ENCODE measurements around the gene RPH3AL.
A peak's percentile ranks its signal among the peaks of the same experiment; 100 is the strongest.

The RPH3AL gene

DNA sequence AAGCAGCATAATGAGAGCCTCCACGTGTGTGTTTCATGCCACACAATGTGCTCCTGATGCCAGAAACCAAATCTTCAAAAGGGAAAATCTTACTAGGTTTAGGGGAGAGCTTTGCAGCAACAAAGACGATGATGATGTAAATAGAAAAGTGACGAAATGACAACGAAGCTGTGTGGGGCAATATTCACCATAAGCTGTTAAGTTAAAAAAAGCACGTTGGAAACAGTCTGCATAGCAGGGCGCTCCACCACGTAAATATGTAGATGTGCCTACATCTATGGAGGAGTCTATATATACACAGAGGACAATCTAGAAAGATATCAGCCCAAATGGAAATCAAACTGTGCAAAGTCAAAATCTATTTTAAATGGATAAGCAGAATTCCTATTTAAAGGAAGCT lies 61.0 kb downstream of the RPH3AL start:
- no peak overlapping the region for H3K27ac ChIP-seq (replicated peaks; ENCODE audit: low read length)
- H2BK15ac ChIP-seq (ENCODE audit: low read length): no peak overlapping the region
- H3K4me1 ChIP-seq (ENCODE audit: control insufficient read depth in 2 of 2, insufficient read depth in 1 of 2, low read depth in 1 of 2, low read length in 2 of 2): peaks cover 6 to 15% of the 10 kb centered on the region in 2 donors
- no peak overlapping the region for H4K8ac ChIP-seq (ENCODE audit: low read depth, low read length)
- no peak overlapping the region for H2BK120ac ChIP-seq (ENCODE audit: low read depth, low read length)
- no peaks in the 10 kb centered on the region for H3K27me3 ChIP-seq (ENCODE audit: control insufficient read depth in 3 of 3, insufficient read depth in 3 of 3, low read depth in 1 of 3, low read length in 3 of 3)
- no peak for DNase-seq (ENCODE audit: low spot score)
- no peak overlapping the region for H2BK5ac ChIP-seq (ENCODE audit: low read length)
- no peak overlapping the region for H3K4me2 ChIP-seq (ENCODE audit: insufficient read depth, low read length, poor library complexity, severe bottlenecking)
- H3K9ac ChIP-seq (ENCODE audit: low read depth, low read length, poor library complexity): no peak overlapping the region
- H3K9me3 ChIP-seq (replicated peaks in 1 of 2; ENCODE audit: control insufficient read depth in 2 of 2, insufficient read depth in 1 of 2, low read depth in 1 of 2, low read length in 2 of 2): no peaks in the 10 kb centered on the region
- H3K36me3 ChIP-seq (replicated peaks in 1 of 2; ENCODE audit: control insufficient read depth in 2 of 2, insufficient read depth in 2 of 2, low read length in 2 of 2): no peaks in the 10 kb centered on the region
- no peak overlapping the region for H3K23ac ChIP-seq (ENCODE audit: low read depth, low read length, poor library complexity)
- H2AFZ ChIP-seq (ENCODE audit: low read length): no peak overlapping the region
- no peak overlapping the region for H3K4ac ChIP-seq (ENCODE audit: low read length)
- no peak overlapping the region for H2AK5ac ChIP-seq (ENCODE audit: low read depth, low read length)
- no CpG with 5 or more reads among the region's 7 CpGs for WGBS, 2 donors (ENCODE audit: extremely low coverage in 2 of 2, insufficient read length in 2 of 2, insufficient replicate concordance in 1 of 2)
- H4K91ac ChIP-seq (ENCODE audit: low read depth, low read length, poor library complexity): no peak overlapping the region
- H3K79me1 ChIP-seq (ENCODE audit: low read depth, low read length): no peaks in the 10 kb centered on the region
- H3K18ac ChIP-seq (ENCODE audit: low read length): no peak overlapping the region
- H2BK12ac ChIP-seq (ENCODE audit: low read length): no peak overlapping the region
- H3K4me3 ChIP-seq (ENCODE audit: low read length in 2 of 2): no peak overlapping the region
- no peak overlapping the region for H3K14ac ChIP-seq (ENCODE audit: low read length)

GRCh38 chr17:290626-291025 lies 62.0 kb downstream of the RPH3AL start:
- Histone ChIP-seq H2BK120ac (ENCODE audit: low read depth, low read length) (no peak overlapping the region), H2BK12ac (ENCODE audit: low read length) (no peak overlapping the region), H3K79me1 (ENCODE audit: low read depth, low read length) (no peaks in the 10 kb centered on the region), H3K4ac (ENCODE audit: low read length) (no peak overlapping the region), H4K91ac (ENCODE audit: low read depth, low read length, poor library complexity) (no peak overlapping the region), H3K36me3 (replicated peaks in 1 of 2; ENCODE audit: control insufficient read depth in 2 of 2, insufficient read depth in 2 of 2, low read length in 2 of 2) (no peaks in the 10 kb centered on the region), H2BK15ac (ENCODE audit: low read length) (no peak overlapping the region), H3K9ac (ENCODE audit: low read depth, low read length, poor library complexity) (peak overlapping the region; percentile 39), H3K27me3 (ENCODE audit: control insufficient read depth in 3 of 3, insufficient read depth in 3 of 3, low read depth in 1 of 3, low read length in 3 of 3) (no peaks in the 10 kb centered on the region), H3K18ac (ENCODE audit: low read length) (peak overlapping the region; percentile 76), H4K8ac (ENCODE audit: low read depth, low read length) (no peak overlapping the region), H2AK5ac (ENCODE audit: low read depth, low read length) (peak overlapping the region; percentile 70), H3K14ac (ENCODE audit: low read length) (no peak overlapping the region), H2BK5ac (ENCODE audit: low read length) (no peak overlapping the region), H3K23ac (ENCODE audit: low read depth, low read length, poor library complexity) (no peak overlapping the region), H3K27ac (replicated peaks; ENCODE audit: low read length) (no peak overlapping the region), H3K4me3 (ENCODE audit: low read length in 2 of 2) (no peak overlapping the region), H3K4me2 (ENCODE audit: insufficient read depth, low read length, poor library complexity, severe bottlenecking) (no peak overlapping the region), H3K4me1 (ENCODE audit: control insufficient read depth in 2 of 2, insufficient read depth in 1 of 2, low read depth in 1 of 2, low read length in 2 of 2) (peaks cover 6 to 9% of the 10 kb centered on the region in 2 donors), H3K9me3 (replicated peaks in 1 of 2; ENCODE audit: control insufficient read depth in 2 of 2, insufficient read depth in 1 of 2, low read depth in 1 of 2, low read length in 2 of 2) (no peaks in the 10 kb centered on the region), H2AFZ (ENCODE audit: low read length) (no peak overlapping the region)
- no CpG with 5 or more reads among the region's 18 CpGs for WGBS, 2 donors (ENCODE audit: extremely low coverage in 2 of 2, insufficient read length in 2 of 2, insufficient replicate concordance in 1 of 2)
- DNase-seq (ENCODE audit: low spot score): no peak

DNA sequence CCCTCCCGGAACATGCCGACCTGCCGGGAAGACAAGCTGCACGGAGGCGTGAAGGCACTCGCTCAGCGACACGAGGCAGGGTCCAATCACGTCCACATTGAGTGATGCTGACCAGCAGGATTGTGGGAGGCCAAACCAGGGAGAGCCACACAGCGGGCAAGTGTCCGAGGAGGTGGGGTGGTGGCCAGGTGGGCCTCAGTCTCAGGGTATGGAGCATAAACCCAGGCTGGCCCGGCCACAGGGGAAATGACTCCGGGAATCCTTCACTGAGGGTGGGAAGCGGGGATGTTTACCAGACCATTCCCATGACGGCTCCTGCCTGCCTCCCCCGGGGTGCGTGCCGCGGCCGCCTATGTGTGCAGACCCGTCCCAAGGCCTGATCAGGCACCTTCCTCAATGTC lies 62.5 kb downstream of the RPH3AL start:
- Histone ChIP-seq H3K14ac (ENCODE audit: low read length) (no peak overlapping the region), H3K27me3 (ENCODE audit: control insufficient read depth in 3 of 3, insufficient read depth in 3 of 3, low read depth in 1 of 3, low read length in 3 of 3) (no peaks in the 10 kb centered on the region), H3K79me1 (ENCODE audit: low read depth, low read length) (no peaks in the 10 kb centered on the region), H3K23ac (ENCODE audit: low read depth, low read length, poor library complexity) (no peak overlapping the region), H3K4me3 (ENCODE audit: low read length in 2 of 2) (no peak overlapping the region), H4K8ac (ENCODE audit: low read depth, low read length) (no peak overlapping the region), H2BK5ac (ENCODE audit: low read length) (no peak overlapping the region), H3K9me3 (replicated peaks in 1 of 2; ENCODE audit: control insufficient read depth in 2 of 2, insufficient read depth in 1 of 2, low read depth in 1 of 2, low read length in 2 of 2) (no peaks in the 10 kb centered on the region), H2BK120ac (ENCODE audit: low read depth, low read length) (no peak overlapping the region), H2AFZ (ENCODE audit: low read length) (no peak overlapping the region), H3K4me1 (ENCODE audit: control insufficient read depth in 2 of 2, insufficient read depth in 1 of 2, low read depth in 1 of 2, low read length in 2 of 2) (peaks cover 6 to 9% of the 10 kb centered on the region in 2 donors), H3K18ac (ENCODE audit: low read length) (peak overlapping the region; percentile 15), H3K27ac (replicated peaks; ENCODE audit: low read length) (no peak overlapping the region), H3K9ac (ENCODE audit: low read depth, low read length, poor library complexity) (no peak overlapping the region), H4K91ac (ENCODE audit: low read depth, low read length, poor library complexity) (no peak overlapping the region), H3K4me2 (ENCODE audit: insufficient read depth, low read length, poor library complexity, severe bottlenecking) (no peak overlapping the region), H3K36me3 (replicated peaks in 1 of 2; ENCODE audit: control insufficient read depth in 2 of 2, insufficient read depth in 2 of 2, low read length in 2 of 2) (no peaks in the 10 kb centered on the region), H2BK12ac (ENCODE audit: low read length) (no peak overlapping the region), H3K4ac (ENCODE audit: low read length) (no peak overlapping the region), H2BK15ac (ENCODE audit: low read length) (no peak overlapping the region), H2AK5ac (ENCODE audit: low read depth, low read length) (peak overlapping the region; percentile 70)
- DNase-seq (ENCODE audit: low spot score): no peak
- WGBS, 2 donors (ENCODE audit: extremely low coverage in 2 of 2, insufficient read length in 2 of 2, insufficient replicate concordance in 1 of 2): no CpG with 5 or more reads among the region's 21 CpGs

DNA sequence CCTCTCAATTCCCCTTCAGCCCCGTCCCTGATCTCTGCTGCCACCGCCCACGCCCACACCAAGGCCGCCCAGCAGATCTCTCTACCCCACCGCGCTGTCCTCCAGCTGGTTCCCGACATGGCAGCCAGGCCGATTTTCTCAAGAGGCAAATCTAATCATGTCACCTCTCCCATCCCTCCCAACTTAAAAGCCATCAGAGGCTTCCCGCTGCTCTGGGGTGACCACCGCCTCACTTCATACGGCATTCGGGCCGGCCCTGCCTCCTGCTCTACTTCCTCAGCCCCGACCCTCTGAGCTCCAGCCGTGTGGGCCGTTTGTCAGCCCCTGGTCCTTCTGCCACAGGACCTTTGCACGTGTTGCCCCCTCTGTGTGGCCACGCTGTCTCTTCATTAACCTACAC lies 63.2 kb downstream of the RPH3AL start:
- no peak overlapping the region for H3K4me3 ChIP-seq (ENCODE audit: low read length in 2 of 2)
- H3K14ac ChIP-seq (ENCODE audit: low read length): no peak overlapping the region
- H2BK120ac ChIP-seq (ENCODE audit: low read depth, low read length): no peak overlapping the region
- H2BK5ac ChIP-seq (ENCODE audit: low read length): no peak overlapping the region
- H3K79me1 ChIP-seq (ENCODE audit: low read depth, low read length): no peaks in the 10 kb centered on the region
- WGBS, 2 donors (ENCODE audit: extremely low coverage in 2 of 2, insufficient read length in 2 of 2, insufficient replicate concordance in 1 of 2): no CpG with 5 or more reads among the region's 18 CpGs
- H2BK12ac ChIP-seq (ENCODE audit: low read length): no peak overlapping the region
- no peak overlapping the region for H3K23ac ChIP-seq (ENCODE audit: low read depth, low read length, poor library complexity)
- peaks cover 6 to 9% of the 10 kb centered on the region in 2 donors for H3K4me1 ChIP-seq (ENCODE audit: control insufficient read depth in 2 of 2, insufficient read depth in 1 of 2, low read depth in 1 of 2, low read length in 2 of 2)
- H2AK5ac ChIP-seq (ENCODE audit: low read depth, low read length): no peak overlapping the region
- no peaks in the 10 kb centered on the region for H3K27me3 ChIP-seq (ENCODE audit: control insufficient read depth in 3 of 3, insufficient read depth in 3 of 3, low read depth in 1 of 3, low read length in 3 of 3)
- H4K91ac ChIP-seq (ENCODE audit: low read depth, low read length, poor library complexity): no peak overlapping the region
- no peak overlapping the region for H4K8ac ChIP-seq (ENCODE audit: low read depth, low read length)
- no peak overlapping the region for H3K27ac ChIP-seq (replicated peaks; ENCODE audit: low read length)
- no peak for DNase-seq (ENCODE audit: low spot score)
- H3K4me2 ChIP-seq (ENCODE audit: insufficient read depth, low read length, poor library complexity, severe bottlenecking): no peak overlapping the region
- H3K4ac ChIP-seq (ENCODE audit: low read length): no peak overlapping the region
- H3K36me3 ChIP-seq (replicated peaks in 1 of 2; ENCODE audit: control insufficient read depth in 2 of 2, insufficient read depth in 2 of 2, low read length in 2 of 2): no peaks in the 10 kb centered on the region
- H2AFZ ChIP-seq (ENCODE audit: low read length): no peak overlapping the region
- no peak overlapping the region for H3K18ac ChIP-seq (ENCODE audit: low read length)
- H2BK15ac ChIP-seq (ENCODE audit: low read length): no peak overlapping the region
- no peak overlapping the region for H3K9ac ChIP-seq (ENCODE audit: low read depth, low read length, poor library complexity)
- no peaks in the 10 kb centered on the region for H3K9me3 ChIP-seq (replicated peaks in 1 of 2; ENCODE audit: control insufficient read depth in 2 of 2, insufficient read depth in 1 of 2, low read depth in 1 of 2, low read length in 2 of 2)
